ENCODE data around the gene PITX3.
"Not testable (repeated sequence)": the region's sequence is repeated elsewhere in the genome, so short reads cannot be mapped to it uniquely, and the experiment has no call there.

PITX3 gene

DNA sequence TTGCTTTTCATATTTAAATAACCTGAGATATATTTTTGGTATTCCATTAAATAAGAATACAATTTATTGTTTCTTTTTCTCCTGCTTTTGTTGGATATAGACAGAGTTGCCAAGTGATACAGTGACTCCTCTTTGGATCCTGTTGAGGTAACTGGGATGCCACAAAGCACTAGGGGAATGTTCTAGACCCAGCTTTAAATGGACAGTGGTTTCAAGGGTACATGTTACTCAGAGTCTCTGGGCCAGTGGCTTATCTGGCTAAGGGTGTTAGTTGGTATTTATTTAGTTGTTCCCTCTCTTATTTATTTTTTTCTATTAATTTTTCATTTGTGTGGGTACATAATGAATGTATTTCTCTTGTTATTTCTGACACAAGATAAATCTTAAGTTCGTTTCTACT, 13.1 kb upstream of the PITX3 start:
- no peak for DNase-seq

DNA sequence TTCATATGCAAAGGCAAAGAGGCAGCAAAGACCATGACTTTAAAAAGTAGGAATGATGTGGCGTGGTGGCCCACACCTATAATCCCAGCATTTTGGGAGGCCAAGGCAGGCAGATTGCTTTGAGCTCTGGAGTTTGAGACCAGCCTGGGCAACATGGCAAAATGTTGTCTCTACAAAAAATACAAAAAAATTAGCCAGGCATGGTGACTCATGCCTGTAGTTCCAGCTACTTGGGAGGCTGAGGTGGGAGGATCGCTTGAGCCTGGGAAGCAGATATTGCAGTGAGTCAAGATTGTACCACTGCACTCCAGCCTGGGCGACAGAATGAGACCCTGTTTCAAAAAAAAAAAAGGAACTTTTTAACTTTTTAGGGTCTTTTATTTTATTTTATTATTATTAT, 11.2 kb upstream of the PITX3 start:
- not testable (repeated sequence) for DNase-seq

- DNase-seq: no peak
These were observed 6.4 kb upstream of the PITX3 start for GRCh38 chr10:102247734-102248133.

GRCh38 chr10:102246261-102246660, 4.9 kb upstream of the PITX3 start:
- DNase-seq: no peak

GRCh38 chr10:102245932-102246251, 4.6 kb upstream of the PITX3 start:
- DNase-seq: no peak

GRCh38 chr10:102245082-102245931, 4.0 kb upstream of the PITX3 start, which contains the start of gene GBF1:
TSS of gene GBF1 (plus strand) at chr10:102245532. CDS start at chr10:102258939, 13,407 bp downstream.
- peak; percentile 83 for DNase-seq

DNA sequence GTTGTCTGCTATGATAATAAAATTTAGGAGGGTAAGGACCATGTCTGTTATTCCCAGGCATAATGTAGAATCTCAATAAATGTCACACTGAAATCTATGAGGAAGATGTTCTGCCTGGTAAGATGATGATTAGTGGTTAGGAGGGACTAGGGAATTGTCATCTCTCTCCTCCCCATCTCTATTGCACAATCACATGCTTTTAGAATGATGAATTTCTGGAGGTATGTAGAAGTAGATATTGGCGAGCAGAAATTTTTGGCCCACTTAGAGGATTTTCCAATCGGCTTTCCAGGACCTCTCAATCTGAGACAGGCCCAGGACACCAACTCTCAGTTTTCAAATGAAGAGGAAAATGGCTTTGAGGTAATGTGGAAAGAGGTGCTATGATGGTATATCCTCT, 2.0 kb upstream of the PITX3 start:
- DNase-seq: no peak

GRCh38 chr10:102242118-102242485, 790 bp upstream of the PITX3 start:
- no peak for DNase-seq

GRCh38 chr10:102241032-102241443, 274 bp downstream of the PITX3 start:
- no peak for DNase-seq

DNA sequence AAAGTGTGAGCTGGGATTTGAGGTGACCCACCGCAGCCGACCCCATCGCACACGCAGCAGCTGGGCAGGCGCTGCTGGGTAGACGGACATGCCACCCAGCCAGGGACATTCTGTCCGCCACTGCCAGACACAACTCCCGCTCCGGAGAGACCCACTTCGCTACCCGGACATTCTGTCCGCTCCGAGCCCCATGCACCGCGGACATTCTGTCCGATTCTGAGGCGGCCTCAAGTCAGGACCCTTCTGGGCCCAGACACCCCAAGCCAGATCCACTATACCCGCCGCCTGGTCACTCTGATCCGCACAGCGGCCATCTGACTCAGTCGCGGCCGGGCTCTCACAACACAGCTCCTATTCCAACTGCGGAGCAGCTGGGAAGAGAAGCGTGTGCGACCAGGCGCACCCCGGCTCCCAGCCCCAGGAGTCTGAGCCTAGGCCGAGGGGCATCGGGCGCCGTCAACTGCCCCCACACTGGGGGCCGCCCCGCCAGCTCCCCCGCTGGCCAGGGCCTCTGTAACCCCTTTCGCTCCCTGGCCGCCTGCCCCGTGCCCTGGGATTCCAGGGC, 763 bp downstream of the PITX3 start:
- DNase-seq: no peak

DNA sequence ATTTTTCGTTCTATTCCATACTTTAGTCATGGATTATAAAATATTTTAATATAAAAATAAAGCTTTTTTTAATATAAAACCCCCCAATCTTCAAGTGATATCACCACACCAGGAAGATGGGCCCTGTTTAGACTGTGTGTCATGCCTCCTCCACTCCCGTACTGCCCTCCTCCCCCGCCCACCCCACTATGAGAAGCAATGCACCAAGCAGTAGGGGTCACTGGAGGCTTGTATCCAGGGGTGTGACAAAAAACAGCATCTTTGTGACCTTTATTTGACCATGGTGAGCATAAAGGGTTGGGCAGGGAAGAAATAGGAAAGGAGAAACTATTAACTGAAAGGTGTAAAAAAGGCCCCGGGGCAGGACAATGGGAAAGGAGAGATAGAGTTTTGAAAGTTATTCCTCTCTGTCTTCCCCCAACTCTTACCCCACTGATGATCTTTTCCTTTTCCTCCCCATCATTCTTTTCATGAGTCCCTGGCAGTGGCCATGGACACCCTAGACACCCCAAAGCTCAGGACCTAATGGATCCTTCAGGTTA, 3.5 kb downstream of the PITX3 start:
- no peak for DNase-seq

- DNase-seq: no peak
These were observed 5.3 kb downstream of the PITX3 start for GRCh38 chr10:102236006-102236405.

DNA sequence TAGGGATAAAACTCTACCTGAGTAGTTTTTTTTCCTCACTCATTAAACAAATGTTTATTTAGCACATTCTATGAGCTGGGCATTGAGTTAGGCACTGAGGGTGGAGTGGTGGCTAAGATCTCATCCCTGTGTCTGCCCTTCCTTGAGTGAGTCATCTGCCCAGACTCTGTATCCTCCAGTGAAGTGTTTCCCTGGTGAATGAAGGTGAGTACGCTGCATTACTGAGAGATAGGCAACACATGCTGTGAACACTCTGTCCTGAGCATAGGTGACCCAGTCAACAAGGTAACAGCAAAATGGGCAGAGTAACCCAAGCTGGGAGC, 5.8 kb downstream of the PITX3 start:
- no peak for DNase-seq

DNA sequence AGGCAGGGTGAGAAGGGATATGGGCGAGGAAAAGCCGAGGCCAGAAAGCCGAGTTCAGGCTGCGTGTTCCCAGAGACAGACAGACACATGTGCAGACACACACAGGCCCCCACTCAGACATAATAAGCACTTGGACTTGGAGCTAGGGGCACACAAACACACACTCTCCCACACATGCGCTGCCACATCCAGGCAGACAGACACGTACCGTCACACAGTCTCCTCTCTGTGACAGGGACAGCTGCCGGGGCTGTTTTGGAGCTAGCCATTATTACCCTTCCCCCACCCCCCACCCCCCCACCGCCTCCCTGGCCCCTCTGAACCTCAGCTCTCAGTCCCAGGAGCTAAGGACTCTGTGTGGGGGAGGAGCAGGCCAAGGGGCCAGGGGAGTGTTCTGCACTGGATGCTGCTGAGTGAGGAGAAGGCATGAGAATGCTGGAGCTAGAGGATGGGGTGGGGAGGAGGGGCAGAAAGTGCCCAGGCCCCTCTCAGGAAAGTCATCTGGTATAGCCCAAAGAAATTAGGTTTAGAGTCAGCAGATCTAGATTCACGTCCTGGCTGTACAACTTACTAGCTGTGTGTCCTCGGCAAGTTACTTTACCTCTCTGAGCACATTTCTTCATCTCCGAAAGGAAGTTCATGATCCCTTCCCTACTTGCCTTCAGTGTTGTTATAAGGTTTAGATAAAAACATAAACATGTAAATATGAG, 6.3 kb downstream of the PITX3 start:
- DNase-seq: no peak

DNA sequence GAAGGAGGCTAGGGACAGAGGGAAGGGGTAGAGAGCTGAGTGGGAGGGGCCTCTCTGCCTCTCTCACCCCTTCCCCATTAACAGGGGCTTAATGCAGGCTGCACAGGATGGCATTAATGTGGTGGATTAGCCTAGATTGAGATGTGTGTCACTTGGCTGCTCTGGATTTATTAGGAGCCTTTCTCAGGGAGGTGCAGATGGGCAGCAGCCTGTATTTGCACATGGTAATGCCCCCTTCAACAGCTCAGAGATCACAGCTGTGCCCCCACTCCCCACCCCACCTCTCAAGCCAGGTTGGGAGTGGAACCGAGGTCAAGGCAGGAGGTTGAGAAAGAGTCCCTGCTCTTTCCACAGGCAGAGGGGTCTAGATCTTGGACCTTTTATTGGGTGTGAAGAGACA, 7.3 kb downstream of the PITX3 start:
- DNase-seq: no peak

- peak; percentile 71 for DNase-seq
These were observed 9.7 kb downstream of the PITX3 start for GRCh38 chr10:102231357-102232318.

DNA sequence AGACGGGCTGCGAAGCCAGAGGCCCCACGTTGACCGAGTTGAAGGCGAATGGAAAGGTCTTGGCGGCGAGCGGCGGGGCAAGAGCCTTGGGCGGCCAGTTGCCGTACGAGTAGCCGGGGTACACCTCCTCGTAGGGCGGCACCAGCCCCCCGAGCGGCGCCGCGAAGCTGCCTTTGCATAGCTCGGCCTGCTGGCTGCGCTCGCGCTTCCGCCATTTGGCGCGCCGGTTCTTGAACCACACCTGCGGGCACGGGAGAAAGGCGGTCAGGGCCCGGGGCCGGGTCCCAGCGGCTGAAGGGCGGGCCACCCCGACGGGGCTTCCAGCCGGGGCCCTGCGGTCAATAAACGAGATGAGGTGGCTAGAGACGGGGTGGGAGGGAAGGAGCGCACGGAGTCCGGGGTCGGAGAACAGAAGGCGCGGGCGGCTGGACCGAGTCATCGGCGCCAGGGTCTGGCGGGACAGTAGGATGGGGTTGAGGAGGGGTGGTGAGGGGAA, 10.4 kb downstream of the PITX3 start:
- peak; percentile 58 for DNase-seq

- DNase-seq: peak; percentile 49
These were observed 10.9 kb downstream of the PITX3 start for GRCh38 chr10:102230264-102230860.

GRCh38 chr10:102229810-102230263, 11.5 kb downstream of the PITX3 start:
- peak; percentile 88 for DNase-seq

DNA sequence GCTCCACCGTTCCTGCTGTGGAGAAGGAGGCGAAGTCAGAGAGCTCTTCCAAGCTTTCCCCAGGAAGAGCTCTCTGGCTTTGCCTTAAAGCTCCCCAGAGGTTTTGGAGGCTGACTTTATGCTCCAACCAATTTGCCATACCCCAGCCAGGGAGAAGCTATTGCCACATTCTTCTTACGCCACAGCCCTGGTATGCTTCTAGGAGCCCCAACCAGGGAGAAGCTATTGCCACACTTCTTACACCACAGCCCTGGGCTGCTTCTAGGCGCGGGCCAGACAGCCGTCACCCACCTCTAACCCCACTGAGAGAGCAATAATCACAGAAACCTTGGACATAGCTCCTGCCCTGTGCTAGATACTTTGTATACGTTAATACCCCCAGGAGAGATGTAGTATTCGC, 14.3 kb downstream of the PITX3 start:
- no peak for DNase-seq

DNA sequence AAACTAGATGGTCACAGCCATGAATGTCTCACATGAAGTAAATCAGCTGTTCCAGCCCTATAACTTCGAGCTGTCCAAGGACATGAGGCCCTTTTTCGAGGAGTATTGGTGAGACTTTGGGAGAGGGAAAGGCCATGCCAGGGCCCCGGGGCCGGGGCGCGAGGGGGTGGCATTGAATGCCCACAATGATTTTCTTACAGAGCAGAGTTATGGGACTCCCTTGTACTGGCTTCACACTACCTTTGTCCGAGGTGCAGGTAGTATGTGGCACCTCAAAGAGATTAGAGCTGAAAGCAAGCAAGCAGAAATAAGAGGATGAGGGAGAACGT, 14.8 kb downstream of the PITX3 start:
- no peak for DNase-seq
